Measurements from ENCODE around the gene MLXIP. TPM values are rescaled to one million over a fixed set of nuclear protein-coding genes. Genes with fewer than 3 reads are reported as not detected.

The MLXIP gene
- total RNA-seq, 1 experiment from 2014 or later, result 16.7 TPM

- TF ChIP-seq EZH2 (IDR thresholded peaks at IDR 0.05; ENCODE audit: low read length, unreplicated experiment) (no peak), EZH2phosphoT487 (IDR thresholded peaks at IDR 0.05; ENCODE audit: borderline replicate concordance, low read length) (no peak), CTCF (conservative IDR thresholded peaks at IDR 0.05; ENCODE audit: low read depth, low read length) (no peak)
- Histone ChIP-seq H3K36me3 (ENCODE audit: low read depth, low read length) (no peaks in the 10 kb centered on the region; the same call in 1 of the 2 replicates), H3F3A (ENCODE audit: low read length, unreplicated experiment) (no peaks in the 10 kb centered on the region), H3K79me2 (ENCODE audit: low read length) (no peaks in the 10 kb centered on the region), H3K9me2 (replicated peaks; ENCODE audit: low read length) (no peaks in the 10 kb centered on the region), H3K27me3 (ENCODE audit: low read length) (no peaks in the 10 kb centered on the region), H3K4me3 (ENCODE audit: low read length) (no peak overlapping the region), H3K9me3 (ENCODE audit: low read length) (no peaks in the 10 kb centered on the region), H2AFZ (ENCODE audit: low read length) (no peak overlapping the region), H3K4me1 (ENCODE audit: insufficient read depth, low read length) (no peaks in the 10 kb centered on the region), H3K4me2 (ENCODE audit: low read length) (no peak overlapping the region), H4K20me1 (ENCODE audit: low read length) (no peaks in the 10 kb centered on the region), H3K27ac (ENCODE audit: low read length) (no peak overlapping the region), H3K9ac (ENCODE audit: low read length) (no peak overlapping the region)
- ATAC-seq, result no peak
- intact Hi-C loops (cut with micrococcal nuclease), result loop anchor here (1.0 kb wide), 1 partner anchor 12 kb away; no protein-coding TSS in a partner anchor
- no TSS peak for BruUV-seq (replicated peaks)
- ChIA-PET CTCF (interaction anchor here (0.6 kb wide), 1 partner anchor 521 kb away, joined by 5 read pairs; no protein-coding TSS in a partner anchor), POLR2A (ENCODE audit: unreplicated experiment) (no interaction called here)
- DNase-seq, result no peak
These were observed 69.1 kb downstream of the MLXIP start for GRCh38 chr12:122147514-122148290.

GRCh38 chr12:122148657-122149056 is 70.1 kb downstream of the MLXIP start:
- intact Hi-C loops (cut with micrococcal nuclease), result no loop called here
- Histone ChIP-seq H2AFZ (ENCODE audit: low read length) (no peak overlapping the region), H3K9me2 (replicated peaks; ENCODE audit: low read length) (no peaks in the 10 kb centered on the region), H3K79me2 (ENCODE audit: low read length) (no peaks in the 10 kb centered on the region), H3K4me1 (ENCODE audit: insufficient read depth, low read length) (no peaks in the 10 kb centered on the region), H3K4me2 (ENCODE audit: low read length) (no peak overlapping the region), H3K27ac (ENCODE audit: low read length) (no peak overlapping the region), H3K9me3 (ENCODE audit: low read length) (no peaks in the 10 kb centered on the region), H3K27me3 (ENCODE audit: low read length) (no peaks in the 10 kb centered on the region), H3K9ac (ENCODE audit: low read length) (no peak overlapping the region), H3K4me3 (ENCODE audit: low read length) (no peak overlapping the region), H3K36me3 (ENCODE audit: low read depth, low read length) (no peaks in the 10 kb centered on the region), H3F3A (ENCODE audit: low read length, unreplicated experiment) (no peaks in the 10 kb centered on the region), H4K20me1 (ENCODE audit: low read length) (no peaks in the 10 kb centered on the region)
- no TSS peak for BruUV-seq (replicated peaks)
- ATAC-seq (no peak), DNase-seq (no peak)
- ChIA-PET CTCF (no interaction called here), POLR2A (ENCODE audit: unreplicated experiment) (interaction anchor here (0.6 kb wide), 1 partner anchor 68 kb away, joined by 4 read pairs; no protein-coding TSS in a partner anchor)
- TF ChIP-seq EZH2 (IDR thresholded peaks at IDR 0.05; ENCODE audit: low read length, unreplicated experiment) (no peak), EZH2phosphoT487 (IDR thresholded peaks at IDR 0.05; ENCODE audit: borderline replicate concordance, low read length) (no peak), CTCF (conservative IDR thresholded peaks at IDR 0.05; ENCODE audit: low read depth, low read length) (no peak)

GRCh38 chr12:122150127-122150681 is 71.6 kb downstream of the MLXIP start:
- TF ChIP-seq EZH2phosphoT487 (IDR thresholded peaks at IDR 0.05; ENCODE audit: borderline replicate concordance, low read length) (no peak), CTCF (conservative IDR thresholded peaks at IDR 0.05; ENCODE audit: low read depth, low read length) (no peak), EZH2 (IDR thresholded peaks at IDR 0.05; ENCODE audit: low read length, unreplicated experiment) (no peak)
- Histone ChIP-seq H2AFZ (ENCODE audit: low read length) (no peak overlapping the region), H3K4me1 (ENCODE audit: insufficient read depth, low read length) (no peaks in the 10 kb centered on the region), H4K20me1 (ENCODE audit: low read length) (no peaks in the 10 kb centered on the region), H3K27me3 (ENCODE audit: low read length) (no peaks in the 10 kb centered on the region), H3K4me3 (ENCODE audit: low read length) (no peak overlapping the region), H3K27ac (ENCODE audit: low read length) (no peak overlapping the region), H3K36me3 (ENCODE audit: low read depth, low read length) (no peaks in the 10 kb centered on the region), H3F3A (ENCODE audit: low read length, unreplicated experiment) (no peaks in the 10 kb centered on the region), H3K9me2 (replicated peaks; ENCODE audit: low read length) (no peaks in the 10 kb centered on the region), H3K9me3 (ENCODE audit: low read length) (no peaks in the 10 kb centered on the region), H3K79me2 (ENCODE audit: low read length) (no peaks in the 10 kb centered on the region), H3K9ac (ENCODE audit: low read length) (no peak overlapping the region), H3K4me2 (ENCODE audit: low read length) (no peak overlapping the region)
- CTCF ChIA-PET, result no interaction called here
- BruUV-seq (replicated peaks), result no TSS peak
- ATAC-seq (no peak), DNase-seq (no peak)
- POLR2A ChIA-PET (ENCODE audit: unreplicated experiment), result no interaction called here
- intact Hi-C loops (cut with micrococcal nuclease), result loop anchor here (5.0 kb wide), 1 partner anchor 42 kb away; no protein-coding TSS in a partner anchor

Data from PC-3 (cell line).